IMR-90 (cell line): ENCODE measurements around the gene MED12L. TPM values are rescaled to one million over a fixed set of nuclear protein-coding genes. Genes with fewer than 3 reads are reported as not detected.

Source experiments
- ATAC-seq: fragments of 200-7000 bp; cut with Tn5 transposase; 2 replicates; pipeline ENCODE4 v1.9.1; 2020; ENCODE audit warnings: low read depth, mild to moderate bottlenecking, moderate library complexity
- BruUV-seq: library from RNA; stranded (reverse); fragments of 400-500 nt; replicated peaks from 2 replicates; lab custom pipeline; 2021; lab: Mats Ljungman, UMichigan
- CTCF ChIA-PET: fragments of 300-600 bp; formaldehyde crosslinking; extraction: SDS; loops from one replicate; lab custom pipeline; 2021; ENCODE audit warnings: antibody characterized with exemption; lab: Yijun Ruan, JAX
- POLR2A ChIA-PET: fragments of 300-600 bp; sonication (Branson Sonifier 250); formaldehyde crosslinking; loops from one replicate; lab custom pipeline; 2022; ENCODE audit warnings: antibody characterized with exemption; ENCODE audit not compliant: unreplicated experiment; lab: Charles Lee
- DNase-seq: peaks from one replicate; pipeline ENCODE4 v3.0.0; 2013
- H2AFZ ChIP-seq: replicated peaks from 2 replicates; pipeline ENCODE3; 2013; ENCODE audit warnings: low read length, mild to moderate bottlenecking; ENCODE audit not compliant: poor library complexity
- H2AK5ac ChIP-seq: 2 replicates; pipeline ENCODE4 v1.6.1; 2013; ENCODE audit warnings: low read depth, low read length, inconsistent platforms
- H2AK9ac ChIP-seq: replicated peaks from 2 replicates; pipeline ENCODE3; 2013; ENCODE audit warnings: mild to moderate bottlenecking, low read depth, low read length, moderate library complexity; ENCODE audit not compliant: poor library complexity
- H2BK120ac ChIP-seq: 2 replicates; pipeline ENCODE4 v1.6.1; 2013; ENCODE audit warnings: low read depth, low read length, inconsistent platforms
- H2BK15ac ChIP-seq: 3 replicates; pipeline ENCODE4 v1.6.1; 2013; ENCODE audit warnings: low read depth, low read length, inconsistent platforms
- H2BK20ac ChIP-seq: 2 replicates; pipeline ENCODE4 v1.6.1; 2013; ENCODE audit warnings: low read depth, mild to moderate bottlenecking, inconsistent platforms, low read length, moderate library complexity
- H2BK5ac ChIP-seq: 2 replicates; pipeline ENCODE4 v1.6.1; 2013; ENCODE audit warnings: mild to moderate bottlenecking, low read depth, low read length, inconsistent platforms; ENCODE audit not compliant: poor library complexity, severe bottlenecking
- H3K14ac ChIP-seq: replicated peaks from 2 replicates; pipeline ENCODE4 v1.6.1; 2013; ENCODE audit warnings: low read depth, low read length, inconsistent platforms
- H3K18ac ChIP-seq: 2 replicates; pipeline ENCODE4 v1.6.1; 2013; ENCODE audit warnings: low read depth, low read length, control low read depth
- H3K23ac ChIP-seq: 2 replicates; pipeline ENCODE4 v1.6.1; 2013; ENCODE audit warnings: low read depth, low read length, inconsistent platforms
- H3K27ac ChIP-seq: 2 replicates; pipeline ENCODE4 v1.5.1; 2013; ENCODE audit warnings: mild to moderate bottlenecking, control low read depth, low read length; ENCODE audit not compliant: insufficient read depth
- H3K27me3 ChIP-seq: 2 replicates; pipeline ENCODE4 v1.6.1; 2013; ENCODE audit warnings: low read length; ENCODE audit not compliant: control insufficient read depth, insufficient read depth
- H3K36me3 ChIP-seq: 2 replicates; pipeline ENCODE4 v1.6.1; 2013; ENCODE audit warnings: low read length, mixed read lengths; ENCODE audit not compliant: control insufficient read depth, insufficient read depth
- H3K4ac ChIP-seq: 2 replicates; pipeline ENCODE4 v1.6.1; 2013; ENCODE audit warnings: low read depth, low read length, inconsistent platforms
- H3K4me1 ChIP-seq: 2 replicates; pipeline ENCODE4 v1.6.1; 2013; ENCODE audit warnings: low read length, mixed read lengths; ENCODE audit not compliant: control insufficient read depth, insufficient read depth
- H3K4me2 ChIP-seq: 2 replicates; pipeline ENCODE4 v1.6.1; 2013; ENCODE audit warnings: low read depth, mild to moderate bottlenecking, control low read depth, low read length, moderate library complexity
- H3K4me3 ChIP-seq: 2 replicates; pipeline ENCODE4 v1.5.1; 2013; ENCODE audit warnings: low read depth, mild to moderate bottlenecking, control low read depth, low read length, moderate library complexity; ENCODE audit not compliant: insufficient read depth
- H3K56ac ChIP-seq: 2 replicates; pipeline ENCODE4 v1.6.1; 2013; ENCODE audit warnings: low read length, inconsistent platforms; ENCODE audit not compliant: insufficient read depth; ENCODE audit errors: extremely low read depth
- H3K79me1 ChIP-seq, 2 experiments: 2 replicates each; pipeline ENCODE4 v1.6.1; 2013; ENCODE audit warnings: low read length in 2 of 2, inconsistent platforms in 1 of 2, low read depth in 1 of 2
- H3K9ac ChIP-seq: 2 replicates; pipeline ENCODE4 v1.6.1; 2013; ENCODE audit warnings: low read depth, low read length, control low read depth
- H3K9me1 ChIP-seq: 2 replicates; pipeline ENCODE4 v1.6.1; 2013; ENCODE audit warnings: low read length, inconsistent platforms; ENCODE audit not compliant: insufficient read depth
- H3K9me3 ChIP-seq: 2 replicates; pipeline ENCODE4 v1.6.1; 2013; ENCODE audit warnings: low read length; ENCODE audit not compliant: control insufficient read depth, insufficient read depth
- H4K20me1 ChIP-seq: 2 replicates; pipeline ENCODE4 v1.6.1; 2013; ENCODE audit warnings: low read length, inconsistent platforms; ENCODE audit not compliant: insufficient read depth
- H4K5ac ChIP-seq: 2 replicates; pipeline ENCODE4 v1.6.1; 2013; ENCODE audit warnings: mild to moderate bottlenecking, low read depth, low read length, control low read depth
- H4K8ac ChIP-seq, 2 experiments: 2 replicates each; pipeline ENCODE4 v1.6.1; 2013; ENCODE audit warnings: low read depth in 2 of 2, low read length in 2 of 2, control low read depth in 1 of 2, inconsistent platforms in 1 of 2
- H4K91ac ChIP-seq: 2 replicates; pipeline ENCODE4 v1.6.1; 2013; ENCODE audit warnings: low read depth, low read length, inconsistent platforms; ENCODE audit not compliant: insufficient read depth
- POLR2A ChIP-seq: IDR thresholded peaks from 2 replicates; pipeline ENCODE4 v1.6.1; 2012; ENCODE audit warnings: mild to moderate bottlenecking, low read depth, low read length
- RAD21 ChIP-seq: IDR thresholded peaks from 2 replicates; pipeline ENCODE4 v1.6.1; 2012; ENCODE audit warnings: low read length, improper control_type of control experiment
- WGBS, 2 experiments: methylation state at CpG; one replicate each; pipeline versions ENCODE4 v1.1.5 to v1.1.7; 2013; ENCODE audit warnings: missing lambda C conversion rate in 2 of 2; ENCODE audit not compliant: insufficient read length in 1 of 2; ENCODE audit errors: extremely low coverage in 2 of 2; 5-methylcytosine and 5-hydroxymethylcytosine counted together
- dilution Hi-C: fragments of 300-500 bp; cut with HindIII; formaldehyde crosslinking; loops from one replicate; pipeline ENCODE4 v1.14.3; 2018; ENCODE audit warnings: low sequenced_read_pairs; ENCODE audit not compliant: unreplicated experiment
- in situ Hi-C: fragments of 300-500 bp; cut with MboI; formaldehyde crosslinking; loops from 3 replicates; pipeline ENCODE4 v1.14.3; 2019; ENCODE audit warnings: low sequenced_read_pairs, inconsistent platforms, mixed read lengths
- intact Hi-C: fragments of 100-400 bp; cut with micrococcal nuclease; formaldehyde crosslinking; loops from 2 replicates; pipeline ENCODE4 v1.10.0; 2022
- polyA plus RNA-seq, 3 experiments: library from polyadenylated mRNA; depleted of rRNA; stranded (reverse); fragments of >200 nt; gene quantifications; 2 replicates each; pipeline ENCODE4 v1.2.3, GENCODE V29; 2012; ENCODE audit warnings: low replicate concordance in 1 of 3
- total RNA-seq: library from RNA; depleted of rRNA; stranded (reverse); fragments of >200 nt; gene quantifications from 2 replicates; pipeline ENCODE4 v1.2.3, GENCODE V29; 2012
- TF ChIP-seq, protein P1 (sequence below): conservative IDR thresholded peaks from 2 replicates; pipeline ENCODE4 v1.5.1; 2012; ENCODE audit warnings: mild to moderate bottlenecking, low read depth, low read length, improper control_type of control experiment

The MED12L gene
- total and polyA plus RNA-seq, 2 of the 4 experiments (the other 2 are of a cell fraction): 0.05 to 0.18 TPM

DNA sequence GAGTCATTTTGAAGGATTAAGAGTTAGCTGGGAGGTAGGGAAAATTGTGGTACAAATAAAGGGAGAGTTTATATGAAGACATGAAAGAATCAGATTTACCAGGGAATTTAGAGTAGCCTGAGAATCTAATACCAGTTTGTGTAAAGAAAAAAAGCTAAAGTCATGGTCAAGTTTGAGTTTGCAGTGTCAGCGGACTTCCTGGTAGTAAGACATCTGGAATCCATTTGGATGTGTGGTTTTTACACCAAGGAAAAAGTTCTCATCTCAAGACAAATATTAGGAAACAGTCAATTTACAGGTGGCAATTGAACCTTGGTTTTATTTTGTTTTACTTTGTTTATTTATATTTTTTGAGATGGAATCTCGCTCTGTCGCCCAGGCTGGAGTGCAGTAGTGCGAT, 300.6 kb downstream of the MED12L start:
- Histone ChIP-seq H2AK9ac (no peak overlapping the region), H3K14ac (no peak overlapping the region), H3K9ac (no peak overlapping the region), H3K36me3 (no peaks in the 10 kb centered on the region), H3K9me3 (no peaks in the 10 kb centered on the region), H3K4me2 (no peak overlapping the region), H3K27me3 (no peaks in the 10 kb centered on the region), H2AFZ (no peak overlapping the region), H2BK5ac (no peak overlapping the region), H4K8ac (no peak overlapping the region), H2BK120ac (no peak overlapping the region), H3K56ac (no peak overlapping the region), H3K4ac (no peak overlapping the region), H4K5ac (no peak overlapping the region), H3K4me1 (no peaks in the 10 kb centered on the region), H3K18ac (no peak overlapping the region), H3K27ac (no peak overlapping the region), H3K23ac (no peak overlapping the region), H4K91ac (no peak overlapping the region), H2AK5ac (no peak overlapping the region), H2BK15ac (no peak overlapping the region), H3K79me1 (no peaks in the 10 kb centered on the region), H3K4me3 (no peak overlapping the region), H4K20me1 (no peaks in the 10 kb centered on the region), H2BK20ac (no peak overlapping the region), H3K9me1 (no peaks in the 10 kb centered on the region)
- no CpG with 5 or more reads among the region's 4 CpGs for WGBS, 2 experiments
- ChIA-PET CTCF (no interaction called here), POLR2A (no interaction called here)
- in situ Hi-C loops (no loop called here), intact Hi-C loops (no loop called here), dilution Hi-C loops (no loop called here)
- no peak for DNase-seq
- ATAC-seq: no peak
- BruUV-seq: no TSS peak
- TF ChIP-seq RAD21 (no peak), POLR2A (no peak)
- TF ChIP-seq, protein P1, sequence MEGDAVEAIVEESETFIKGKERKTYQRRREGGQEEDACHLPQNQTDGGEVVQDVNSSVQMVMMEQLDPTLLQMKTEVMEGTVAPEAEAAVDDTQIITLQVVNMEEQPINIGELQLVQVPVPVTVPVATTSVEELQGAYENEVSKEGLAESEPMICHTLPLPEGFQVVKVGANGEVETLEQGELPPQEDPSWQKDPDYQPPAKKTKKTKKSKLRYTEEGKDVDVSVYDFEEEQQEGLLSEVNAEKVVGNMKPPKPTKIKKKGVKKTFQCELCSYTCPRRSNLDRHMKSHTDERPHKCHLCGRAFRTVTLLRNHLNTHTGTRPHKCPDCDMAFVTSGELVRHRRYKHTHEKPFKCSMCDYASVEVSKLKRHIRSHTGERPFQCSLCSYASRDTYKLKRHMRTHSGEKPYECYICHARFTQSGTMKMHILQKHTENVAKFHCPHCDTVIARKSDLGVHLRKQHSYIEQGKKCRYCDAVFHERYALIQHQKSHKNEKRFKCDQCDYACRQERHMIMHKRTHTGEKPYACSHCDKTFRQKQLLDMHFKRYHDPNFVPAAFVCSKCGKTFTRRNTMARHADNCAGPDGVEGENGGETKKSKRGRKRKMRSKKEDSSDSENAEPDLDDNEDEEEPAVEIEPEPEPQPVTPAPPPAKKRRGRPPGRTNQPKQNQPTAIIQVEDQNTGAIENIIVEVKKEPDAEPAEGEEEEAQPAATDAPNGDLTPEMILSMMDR: no peak
